ENCODE data around the gene PYM1.

PYM1 gene

GRCh38 chr12:55915482-55915859 lies 12.2 kb downstream of the PYM1 start:
- Histone ChIP-seq H3K4me3 (ENCODE audit: low read depth, low read length) (no peak overlapping the region), H3K9me3 (ENCODE audit: severe bottlenecking) (no peaks in the 10 kb centered on the region), H3K36me3 (peaks cover 8% of the 10 kb centered on the region; the same call in 1 of the 2 replicates), H3K27me3 (ENCODE audit: insufficient read depth, low read depth, severe bottlenecking) (no peaks in the 10 kb centered on the region), H3K27ac (no peak overlapping the region)
- TF ChIP-seq CTCF (IDR thresholded peaks at IDR 0.05; ENCODE audit: low read depth, low read length) = no peak
- DNase-seq = no peak

GRCh38 chr12:55912908-55913307 lies 14.8 kb downstream of the PYM1 start:
- Histone ChIP-seq H3K27me3 (ENCODE audit: insufficient read depth, low read depth, severe bottlenecking) (no peaks in the 10 kb centered on the region), H3K9me3 (ENCODE audit: severe bottlenecking) (no peaks in the 10 kb centered on the region), H3K4me3 (ENCODE audit: low read depth, low read length) (no peak overlapping the region), H3K27ac (no peak overlapping the region), H3K36me3 (peaks cover 8% of the 10 kb centered on the region; the same call in 1 of the 2 replicates)
- no peak for DNase-seq
- no peak for TF ChIP-seq CTCF (IDR thresholded peaks at IDR 0.05; ENCODE audit: low read depth, low read length)

- no peak for TF ChIP-seq CTCF (IDR thresholded peaks at IDR 0.05; ENCODE audit: low read depth, low read length)
- DNase-seq = no peak
- Histone ChIP-seq H3K9me3 (ENCODE audit: severe bottlenecking) (no peaks in the 10 kb centered on the region), H3K36me3 (peaks cover 8% of the 10 kb centered on the region; the same call in 1 of the 2 replicates), H3K4me3 (ENCODE audit: low read depth, low read length) (no peak overlapping the region), H3K27me3 (ENCODE audit: insufficient read depth, low read depth, severe bottlenecking) (no peaks in the 10 kb centered on the region), H3K27ac (no peak overlapping the region)
Measured at GRCh38 chr12:55909513-55909884, 18.2 kb downstream of the PYM1 start.

GRCh38 chr12:55908726-55909512 lies 18.8 kb downstream of the PYM1 start:
- H3K36me3 ChIP-seq = peaks cover 8% of the 10 kb centered on the region; the same call in 1 of the 2 replicates
- H3K4me3 ChIP-seq (ENCODE audit: low read depth, low read length) = no peak overlapping the region
- DNase-seq = no peak
- H3K27me3 ChIP-seq (ENCODE audit: insufficient read depth, low read depth, severe bottlenecking) = no peaks in the 10 kb centered on the region
- H3K27ac ChIP-seq = no peak overlapping the region
- no peaks in the 10 kb centered on the region for H3K9me3 ChIP-seq (ENCODE audit: severe bottlenecking)
- no peak for TF ChIP-seq CTCF (IDR thresholded peaks at IDR 0.05; ENCODE audit: low read depth, low read length)

- Histone ChIP-seq H3K27ac (no peak overlapping the region), H3K27me3 (ENCODE audit: insufficient read depth, low read depth, severe bottlenecking) (no peaks in the 10 kb centered on the region), H3K9me3 (ENCODE audit: severe bottlenecking) (no peaks in the 10 kb centered on the region), H3K4me3 (ENCODE audit: low read depth, low read length) (no peak overlapping the region), H3K36me3 (peaks cover 13% of the 10 kb centered on the region; the same call in 1 of the 2 replicates)
- DNase-seq = no peak
- TF ChIP-seq CTCF (IDR thresholded peaks at IDR 0.05; ENCODE audit: low read depth, low read length) = no peak
Measured at GRCh38 chr12:55906056-55906455, 21.6 kb downstream of the PYM1 start.

Data from WERI-Rb-1 (cell line).